Measurements from ENCODE around the gene IFNG.

Gene IFNG

GRCh38 chr12:68111995-68112394 lies 47.5 kb downstream of the IFNG start:
- no peak for DNase-seq

GRCh38 chr12:68109444-68110217 lies 49.9 kb downstream of the IFNG start:
- DNase-seq: no peak

GRCh38 chr12:68109001-68109400 lies 50.5 kb downstream of the IFNG start:
- no peak for DNase-seq

- no peak for DNase-seq
Observed at GRCh38 chr12:68106660-68107059, 52.9 kb downstream of the IFNG start.

DNA sequence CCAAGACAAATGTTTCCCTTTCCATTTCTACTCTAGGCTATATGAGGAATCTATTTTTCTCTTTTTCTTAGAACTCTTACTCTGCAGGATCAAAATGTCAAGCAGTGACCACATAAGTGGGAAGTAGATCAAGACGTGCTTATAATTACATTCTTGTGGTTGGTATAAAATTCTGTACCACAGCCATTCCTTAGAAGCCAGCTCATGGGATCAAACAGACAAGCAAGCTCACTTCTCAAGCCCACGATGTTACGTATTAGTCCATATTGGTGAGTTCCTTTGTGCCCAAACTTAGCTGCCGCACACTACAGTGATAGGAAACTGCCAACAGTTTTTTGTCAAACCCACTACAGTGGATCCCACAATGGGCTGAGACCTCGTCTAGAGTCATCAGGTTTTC lies 53.4 kb downstream of the IFNG start:
- DNase-seq: peak; percentile 60

Data from EL (cell line).